Esophagus muscularis mucosa (tissue), 3 donors: Measurements from ENCODE around the gene HPRT1.

ENCODE experiments used
- POLR2A ChIP-seq: fragments of 450-650 bp; IDR thresholded peaks from one replicate; pipeline ENCODE4 v1.6.1; 2017; ENCODE audit warnings: antibody characterized with exemption, moderate library complexity, mild to moderate bottlenecking, low read depth
- POLR2AphosphoS5 ChIP-seq, 2 donors: sonication (generic); formaldehyde crosslinking; IDR thresholded peaks; one replicate each; pipeline ENCODE4 v1.6.1; 2017; ENCODE audit warnings: antibody characterized with exemption in 2 of 2
- TF ChIP-seq, protein P1 (sequence below), 3 experiments: fragments of 200-600 bp in 2 of 3; fragments of 450-650 bp in 1 of 3; sonication (generic) in 2 of 3; IDR thresholded peaks; one replicate each; pipeline ENCODE4 v1.5.1; 2017 to 2019; ENCODE audit warnings: antibody characterized with exemption in 3 of 3, mild to moderate bottlenecking in 2 of 3, moderate library complexity in 1 of 3

DNA sequence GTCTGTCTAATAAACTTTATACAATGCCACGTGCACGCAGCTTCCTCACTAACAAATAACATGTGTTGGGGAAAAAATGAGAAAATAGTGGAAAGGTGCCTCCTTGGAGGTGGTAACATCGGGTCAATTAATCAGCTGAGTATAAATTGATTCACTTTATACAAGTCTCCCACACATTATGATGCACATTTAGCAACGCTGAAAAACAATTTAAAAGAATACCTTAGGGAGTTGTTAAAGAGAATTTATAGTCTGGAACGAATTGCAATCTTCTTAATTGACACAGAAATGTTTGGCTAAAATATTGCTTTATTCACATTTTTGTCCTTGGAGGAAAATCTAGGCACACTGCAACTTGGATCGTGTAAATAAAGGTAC is 84.2 kb downstream of the HPRT1 start:
- TF ChIP-seq, protein P1, sequence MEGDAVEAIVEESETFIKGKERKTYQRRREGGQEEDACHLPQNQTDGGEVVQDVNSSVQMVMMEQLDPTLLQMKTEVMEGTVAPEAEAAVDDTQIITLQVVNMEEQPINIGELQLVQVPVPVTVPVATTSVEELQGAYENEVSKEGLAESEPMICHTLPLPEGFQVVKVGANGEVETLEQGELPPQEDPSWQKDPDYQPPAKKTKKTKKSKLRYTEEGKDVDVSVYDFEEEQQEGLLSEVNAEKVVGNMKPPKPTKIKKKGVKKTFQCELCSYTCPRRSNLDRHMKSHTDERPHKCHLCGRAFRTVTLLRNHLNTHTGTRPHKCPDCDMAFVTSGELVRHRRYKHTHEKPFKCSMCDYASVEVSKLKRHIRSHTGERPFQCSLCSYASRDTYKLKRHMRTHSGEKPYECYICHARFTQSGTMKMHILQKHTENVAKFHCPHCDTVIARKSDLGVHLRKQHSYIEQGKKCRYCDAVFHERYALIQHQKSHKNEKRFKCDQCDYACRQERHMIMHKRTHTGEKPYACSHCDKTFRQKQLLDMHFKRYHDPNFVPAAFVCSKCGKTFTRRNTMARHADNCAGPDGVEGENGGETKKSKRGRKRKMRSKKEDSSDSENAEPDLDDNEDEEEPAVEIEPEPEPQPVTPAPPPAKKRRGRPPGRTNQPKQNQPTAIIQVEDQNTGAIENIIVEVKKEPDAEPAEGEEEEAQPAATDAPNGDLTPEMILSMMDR (IDR thresholded peaks at IDR 0.05), result no peak
- TF ChIP-seq POLR2A (no peak), POLR2AphosphoS5 (IDR thresholded peaks at IDR 0.05) (no peak)
